Endothelial cell of umbilical vein (primary cell): ENCODE results near the gene RHOH. TPM values are rescaled to one million over a fixed set of nuclear protein-coding genes. Genes with fewer than 3 reads are reported as not detected.

Experiments
- BruUV-seq: library from RNA; stranded (reverse); fragments of 400-500 nt; replicated peaks from 2 replicates; lab custom pipeline; 2021; lab: Mats Ljungman, UMichigan
- CTCF ChIA-PET: fragments of 300-600, 350-600 bp; sonication (Branson Sonifier 250); formaldehyde crosslinking; loops from one replicate; lab custom pipeline; 2021; ENCODE audit warnings: antibody characterized with exemption, inconsistent platforms; lab: Charles Lee
- POLR2A ChIA-PET: fragments of 300-600, 350-600 bp; sonication (Branson Sonifier 250); formaldehyde crosslinking; loops from one replicate; lab custom pipeline; 2021; ENCODE audit warnings: antibody characterized with exemption, inconsistent platforms; lab: Charles Lee
- DNase-seq: peaks from one replicate; pipeline ENCODE4 v3.0.0-alpha.2; 2011; ENCODE audit warnings: low read depth, low spot score
- FAIRE-seq: peaks from 2 replicates; lab custom pipeline; 2011; peaks lifted over from hg19 to GRCh38; lab: Jason Lieb, UNC
- H2AFZ ChIP-seq: 2 replicates; pipeline ENCODE4 v1.6.0; 2012; ENCODE audit warnings: low read depth, low read length, control low read depth, inconsistent platforms
- H3K27ac ChIP-seq: 2 replicates; pipeline ENCODE4 v1.5.1; 2011; ENCODE audit warnings: low read depth, mild to moderate bottlenecking, control low read depth, low read length, moderate library complexity; ENCODE audit not compliant: insufficient read depth
- H3K27me3 ChIP-seq, 2 experiments: 2 replicates each; pipeline versions ENCODE4 v1.6.0 to v1.6.1; 2011; ENCODE audit warnings: low read length in 2 of 2, mixed read lengths in 1 of 2; ENCODE audit not compliant: control insufficient read depth in 2 of 2, insufficient read depth in 2 of 2
- H3K36me3 ChIP-seq, 2 experiments: 2 replicates in 1 of 2; 3 replicates in 1 of 2; pipeline ENCODE4 v1.5.1; 2011; ENCODE audit warnings: low read length in 2 of 2, mild to moderate bottlenecking in 1 of 2, moderate library complexity in 1 of 2; ENCODE audit not compliant: control insufficient read depth in 2 of 2, insufficient read depth in 2 of 2; ENCODE audit errors: extremely low read depth in 1 of 2
- H3K4me1 ChIP-seq: 3 replicates; pipeline ENCODE4 v1.5.1; 2011; ENCODE audit warnings: mild to moderate bottlenecking, low read length; ENCODE audit not compliant: control insufficient read depth, insufficient read depth; ENCODE audit errors: extremely low read depth
- H3K4me2 ChIP-seq: 2 replicates; pipeline ENCODE4 v1.6.1; 2011; ENCODE audit warnings: low read length, control low read depth, mixed read lengths; ENCODE audit not compliant: insufficient read depth
- H3K4me3 ChIP-seq, 3 experiments: fragments of 200-600 bp in 1 of 3; sonication (generic), shearing (Covaris generic) in 1 of 3; replicated peaks in 1 of 3; 2 replicates each; pipeline ENCODE4 v1.5.1; 2011 to 2016; ENCODE audit warnings: control low read depth in 3 of 3, low read length in 3 of 3, mild to moderate bottlenecking in 2 of 3, inconsistent platforms in 1 of 3, low read depth in 1 of 3, moderate library complexity in 1 of 3; ENCODE audit not compliant: insufficient read depth in 1 of 3
- H3K79me2 ChIP-seq: 2 replicates; pipeline ENCODE4 v1.6.0; 2012; ENCODE audit warnings: low read length, inconsistent platforms; ENCODE audit not compliant: control insufficient read depth, insufficient read depth
- H3K9ac ChIP-seq: replicated peaks from 2 replicates; pipeline ENCODE3; 2011; ENCODE audit warnings: low read length, control low read depth; ENCODE audit not compliant: insufficient read depth; ENCODE audit errors: extremely low read depth
- H3K9me1 ChIP-seq: replicated peaks from 3 replicates; pipeline ENCODE4 v1.6.0; 2011; ENCODE audit warnings: mild to moderate bottlenecking, low read length; ENCODE audit not compliant: control insufficient read depth, insufficient read depth; ENCODE audit errors: extremely low read depth
- H3K9me3 ChIP-seq: replicated peaks from 2 replicates; pipeline ENCODE4 v1.5.1; 2012; ENCODE audit warnings: low read length, inconsistent platforms; ENCODE audit not compliant: control insufficient read depth, insufficient read depth
- H4K20me1 ChIP-seq: replicated peaks from 2 replicates; pipeline ENCODE3; 2011; ENCODE audit warnings: mild to moderate bottlenecking, low read length; ENCODE audit not compliant: control insufficient read depth, insufficient read depth; ENCODE audit errors: extremely low read depth
- CTCF ChIP-seq, 2 donors: IDR thresholded peaks; 1 replicate in 1 of 2; 2 replicates in 1 of 2; pipeline ENCODE4 v1.5.1; 2011; ENCODE audit warnings: low read length in 2 of 2, mild to moderate bottlenecking in 2 of 2, moderate library complexity in 2 of 2, control low read depth in 1 of 2, inconsistent platforms in 1 of 2, low read depth in 1 of 2; ENCODE audit not compliant: insufficient read depth in 1 of 2; ENCODE audit errors: extremely low read depth in 1 of 2
- EZH2 ChIP-seq: IDR thresholded peaks from 2 replicates; pipeline ENCODE4 v1.6.1; 2012; ENCODE audit warnings: borderline replicate concordance, low read depth, mild to moderate bottlenecking, moderate library complexity, low read length, inconsistent platforms; ENCODE audit not compliant: severe bottlenecking
- GATA2 ChIP-seq: IDR thresholded peaks from 2 replicates; pipeline ENCODE4 v1.7.0; 2011; ENCODE audit warnings: low read depth, mild to moderate bottlenecking, moderate library complexity, mixed read lengths, low read length; ENCODE audit not compliant: insufficient read length, insufficient read depth
- JUN ChIP-seq: IDR thresholded peaks from 2 replicates; pipeline ENCODE4 v1.6.1; 2011; ENCODE audit warnings: borderline replicate concordance, low read depth; ENCODE audit not compliant: insufficient read length, insufficient read depth
- MAX ChIP-seq: IDR thresholded peaks from 2 replicates; pipeline ENCODE4 v1.6.1; 2011; ENCODE audit not compliant: insufficient read depth, insufficient read length
- MYC ChIP-seq: IDR thresholded peaks from one replicate; pipeline ENCODE4 v1.6.1; 2011; ENCODE audit warnings: mild to moderate bottlenecking, low read depth, low read length
- POLR2A ChIP-seq: IDR thresholded peaks from 2 replicates; pipeline ENCODE4 v1.6.1; 2012; ENCODE audit warnings: low read depth, mild to moderate bottlenecking, control low read depth, low read length
- POLR2AphosphoS5 ChIP-seq: IDR thresholded peaks from 2 replicates; pipeline ENCODE4 v1.6.1; 2012; ENCODE audit warnings: low read depth, mild to moderate bottlenecking, control low read depth, low read length, moderate library complexity; ENCODE audit not compliant: insufficient read depth
- dilution Hi-C: fragments of 300-500 bp; cut with MboI; formaldehyde crosslinking; loops from one replicate; pipeline ENCODE4 v1.15.0; 2019; ENCODE audit warnings: low sequenced_read_pairs; ENCODE audit not compliant: extremely low pct_ligation_motif_present
- intact Hi-C: fragments of 100-400 bp; cut with micrococcal nuclease; formaldehyde crosslinking; loops from one replicate; pipeline ENCODE4 v1.10.0; 2022
- polyA plus RNA-seq, 4 experiments: library from polyadenylated mRNA; depleted of rRNA in 3 of 4; stranded (reverse) in 3 of 4; unstranded in 1 of 4; fragments of >200 nt; gene quantifications; 2 replicates each; pipeline versions ENCODE4 v1.2.1 to v1.2.3, GENCODE V29; 2011 to 2012; ENCODE audit warnings: missing spikeins in 1 of 4
- total RNA-seq: library from RNA; stranded (reverse); gene quantifications from 2 replicates; pipeline ENCODE4 v1.2.3, GENCODE V29; 2021

Gene RHOH
- total and polyA plus RNA-seq, 2 donors (not counting 3 experiments of a cell fraction or from before 2014, with no cell fraction given): not detected

GRCh38 chr4:40209401-40209800 lies 12.6 kb downstream of the RHOH start:
- no peaks in the 10 kb centered on the region for H4K20me1 ChIP-seq
- intact Hi-C loops: no loop called here
- no peaks in the 10 kb centered on the region for H3K79me2 ChIP-seq
- H3K4me1 ChIP-seq: no peaks in the 10 kb centered on the region
- ChIA-PET POLR2A (no interaction called here), CTCF (no interaction called here)
- no peaks in the 10 kb centered on the region for H3K36me3 ChIP-seq
- no peak overlapping the region for H3K9ac ChIP-seq
- TF ChIP-seq MYC (no peak), CTCF (IDR thresholded peaks at IDR 0.05; ENCODE audit: extremely low read depth in 1 of 2, insufficient read depth in 1 of 2, low read depth in 1 of 2, low read length in 2 of 2) (no peak), JUN (no peak), MAX (no peak), POLR2A (no peak), POLR2AphosphoS5 (no peak), GATA2 (no peak), EZH2 (no peak)
- H2AFZ ChIP-seq: no peak overlapping the region
- no peak overlapping the region for H3K4me3 ChIP-seq
- DNase-seq: no peak
- H3K27ac ChIP-seq: no peak overlapping the region
- no TSS peak for BruUV-seq
- dilution Hi-C loops: no loop called here
- no peak for FAIRE-seq
- H3K27me3 ChIP-seq: no peaks in the 10 kb centered on the region
- no peak overlapping the region for H3K4me2 ChIP-seq
- no peaks in the 10 kb centered on the region for H3K9me1 ChIP-seq
- H3K9me3 ChIP-seq: no peaks in the 10 kb centered on the region
